HCT116 (cell line): ENCODE results near the gene TLCD2.

ENCODE experiments used
- ATF3 ChIP-seq: IDR thresholded peaks from 2 replicates; pipeline ENCODE4 v1.6.1; 2012
- CEBPB ChIP-seq: IDR thresholded peaks from 2 replicates; pipeline ENCODE4 v1.6.1; 2012; ENCODE audit warnings: low read depth
- CTCF ChIP-seq, 3 experiments: fragments of 200-600 bp in 1 of 3; sonication (generic) in 1 of 3; IDR thresholded peaks in 2 of 3; conservative IDR thresholded peaks in 1 of 3; 2 replicates each; pipeline ENCODE4 v1.5.1; 2012 to 2017; ENCODE audit warnings: low read depth in 2 of 3, low read length in 2 of 3, antibody characterized with exemption in 1 of 3, borderline replicate concordance in 1 of 3, control low read depth in 1 of 3, mild to moderate bottlenecking in 1 of 3, mixed read lengths in 1 of 3, mixed run types in 1 of 3, moderate library complexity in 1 of 3; ENCODE audit not compliant: insufficient read depth in 1 of 3
- EZH2 ChIP-seq: fragments of 200-600 bp; sonication (generic); IDR thresholded peaks from 2 replicates; pipeline ENCODE4 v1.6.1; 2017; ENCODE audit warnings: antibody characterized with exemption, mixed run types
- EZH2phosphoT487 ChIP-seq: fragments of 200-600 bp; IDR thresholded peaks from 2 replicates; pipeline ENCODE4 v1.6.1; 2018; ENCODE audit warnings: antibody characterized with exemption, borderline replicate concordance
- JUND ChIP-seq: IDR thresholded peaks from 2 replicates; pipeline ENCODE4 v1.6.1; 2012
- POLR2A ChIP-seq: IDR thresholded peaks from 2 replicates; pipeline ENCODE4 v1.7.0; 2011; ENCODE audit warnings: borderline replicate concordance; ENCODE audit not compliant: insufficient read depth, insufficient read length; ENCODE audit errors: extremely low read depth
- ZFX ChIP-seq: fragments of 450-650 bp; IDR thresholded peaks from 2 replicates; pipeline ENCODE4 v1.6.1; 2017
- TF ChIP-seq, protein P1 (sequence below): IDR thresholded peaks from 2 replicates; pipeline ENCODE4 v1.6.1; 2012

GRCh38 chr17:1707107-1707506 lies 3.1 kb downstream of the TLCD2 start:
- no peak for TF ChIP-seq JUND
- no peak for TF ChIP-seq POLR2A
- TF ChIP-seq CTCF (IDR thresholded peaks at IDR 0.05 in 2 of 3, conservative IDR thresholded peaks at IDR 0.05 in 1 of 3; ENCODE audit: borderline replicate concordance in 1 of 3, insufficient read depth in 1 of 3, low read depth in 2 of 3, low read length in 2 of 3) = no peak
- no peak for TF ChIP-seq ZFX
- no peak for TF ChIP-seq CEBPB
- TF ChIP-seq EZH2phosphoT487 = no peak
- TF ChIP-seq ATF3 = no peak
- TF ChIP-seq, protein P1, sequence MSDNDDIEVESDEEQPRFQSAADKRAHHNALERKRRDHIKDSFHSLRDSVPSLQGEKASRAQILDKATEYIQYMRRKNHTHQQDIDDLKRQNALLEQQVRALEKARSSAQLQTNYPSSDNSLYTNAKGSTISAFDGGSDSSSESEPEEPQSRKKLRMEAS = no peak
- TF ChIP-seq EZH2 = no peak
